HUES48 (cell line): Measurements from ENCODE around the gene GNAI2.

Experiments used
- H3K27ac ChIP-seq: one replicate; pipeline ENCODE4 v1.7.0; 2013; ENCODE audit warnings: low read depth, low read length, inconsistent platforms
- H3K27me3 ChIP-seq: 2 replicates; pipeline ENCODE4 v1.6.1; 2013; ENCODE audit warnings: mild to moderate bottlenecking, low read length; ENCODE audit not compliant: control insufficient read depth, insufficient read depth
- H3K36me3 ChIP-seq: 2 replicates; pipeline ENCODE4 v1.6.1; 2013; ENCODE audit warnings: low read length; ENCODE audit not compliant: control insufficient read depth, insufficient read depth
- H3K4me1 ChIP-seq: 2 replicates; pipeline ENCODE4 v1.6.1; 2013; ENCODE audit warnings: mild to moderate bottlenecking, low read length; ENCODE audit not compliant: control insufficient read depth, insufficient read depth
- H3K4me3 ChIP-seq: 2 replicates; pipeline ENCODE4 v1.5.1; 2013; ENCODE audit warnings: mild to moderate bottlenecking, low read depth, low read length
- H3K9ac ChIP-seq: 2 replicates; pipeline ENCODE4 v1.6.1; 2013; ENCODE audit warnings: mild to moderate bottlenecking, low read depth, low read length, moderate library complexity
- H3K9me3 ChIP-seq: 2 replicates; pipeline ENCODE4 v1.6.1; 2013; ENCODE audit warnings: low read length; ENCODE audit not compliant: control insufficient read depth, insufficient read depth

The GNAI2 gene

DNA sequence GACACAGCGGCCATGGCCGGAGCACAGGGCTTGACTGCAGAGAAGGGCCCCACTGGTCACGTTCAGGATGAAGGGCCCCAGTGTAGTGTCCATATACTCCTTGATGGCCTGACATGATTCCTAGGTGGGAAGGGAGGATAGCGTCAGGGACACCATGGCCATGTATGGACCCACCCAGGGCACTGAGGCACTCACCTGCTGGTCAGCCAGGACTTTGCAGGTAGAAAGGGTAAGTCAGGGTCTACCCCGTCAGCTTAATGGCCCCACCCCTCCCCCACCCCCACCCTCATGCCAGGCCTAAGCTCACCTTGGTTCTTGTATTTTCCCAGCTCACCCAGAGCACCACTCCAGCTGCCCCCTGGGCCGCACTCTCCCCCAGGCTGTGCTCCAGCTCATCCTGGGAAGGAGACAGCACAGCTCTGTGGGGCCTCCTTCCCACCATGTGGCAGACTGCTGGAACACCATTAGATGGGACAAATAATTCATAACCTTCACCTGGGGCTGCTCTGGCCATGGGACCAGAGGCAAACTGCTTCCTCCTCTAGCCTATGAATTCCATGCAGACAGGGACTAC is 64.8 kb downstream of the GNAI2 start:
- H3K27ac ChIP-seq = no peak overlapping the region
- H3K36me3 ChIP-seq = no peaks in the 10 kb centered on the region
- H3K4me3 ChIP-seq = no peak overlapping the region
- no peaks in the 10 kb centered on the region for H3K27me3 ChIP-seq
- H3K9me3 ChIP-seq = no peaks in the 10 kb centered on the region
- peaks cover 5% of the 10 kb centered on the region; the same call in 1 of the 2 replicates for H3K4me1 ChIP-seq
- no peak overlapping the region for H3K9ac ChIP-seq

DNA sequence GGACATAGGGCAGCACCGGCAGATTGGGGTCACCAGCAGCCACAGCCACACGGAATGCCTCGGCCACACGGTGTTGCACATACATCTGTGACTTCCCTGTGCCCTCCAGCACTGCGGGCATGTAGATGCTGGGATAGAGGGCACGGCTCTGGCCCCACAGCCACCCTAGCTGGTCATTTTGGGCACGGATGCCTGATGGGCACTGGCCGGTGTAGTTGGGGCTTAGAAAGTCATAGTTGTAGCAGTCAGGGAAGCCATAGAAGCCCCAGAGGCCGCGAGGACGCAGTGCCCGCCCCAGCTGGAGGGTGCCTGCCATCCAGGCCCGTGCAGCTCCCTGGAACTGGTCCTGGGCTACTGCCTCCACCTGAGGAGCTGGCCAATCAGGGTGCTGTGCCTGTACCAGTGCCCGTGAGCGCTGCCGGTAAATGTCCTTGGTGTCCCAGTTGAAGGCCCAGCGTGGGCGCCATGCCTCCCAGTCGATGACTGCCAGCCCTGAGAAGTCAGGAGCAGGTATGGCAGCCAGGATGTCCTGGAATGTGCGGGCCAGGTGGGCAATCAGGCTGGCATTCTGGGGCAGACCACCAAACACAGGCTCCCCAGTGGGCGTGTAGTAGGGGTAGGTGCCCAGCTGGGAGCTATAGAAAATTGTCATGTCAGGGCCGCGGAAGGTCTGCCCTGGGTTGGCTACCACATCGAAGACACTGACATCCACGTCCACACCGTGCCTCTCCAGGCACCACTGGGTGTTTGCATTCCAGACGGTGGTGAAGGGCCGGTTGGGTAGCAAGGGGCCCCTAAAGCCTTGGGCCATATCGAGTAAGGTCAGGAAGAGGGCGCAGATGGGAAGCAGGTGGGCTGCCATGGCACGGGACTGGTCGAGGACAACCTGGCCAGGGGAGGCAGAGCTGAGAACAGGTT is 66.3 kb downstream of the GNAI2 start:
- Histone ChIP-seq H3K27ac (no peak overlapping the region), H3K4me1 (peaks cover 5% of the 10 kb centered on the region; the same call in 1 of the 2 replicates), H3K27me3 (no peaks in the 10 kb centered on the region)

DNA sequence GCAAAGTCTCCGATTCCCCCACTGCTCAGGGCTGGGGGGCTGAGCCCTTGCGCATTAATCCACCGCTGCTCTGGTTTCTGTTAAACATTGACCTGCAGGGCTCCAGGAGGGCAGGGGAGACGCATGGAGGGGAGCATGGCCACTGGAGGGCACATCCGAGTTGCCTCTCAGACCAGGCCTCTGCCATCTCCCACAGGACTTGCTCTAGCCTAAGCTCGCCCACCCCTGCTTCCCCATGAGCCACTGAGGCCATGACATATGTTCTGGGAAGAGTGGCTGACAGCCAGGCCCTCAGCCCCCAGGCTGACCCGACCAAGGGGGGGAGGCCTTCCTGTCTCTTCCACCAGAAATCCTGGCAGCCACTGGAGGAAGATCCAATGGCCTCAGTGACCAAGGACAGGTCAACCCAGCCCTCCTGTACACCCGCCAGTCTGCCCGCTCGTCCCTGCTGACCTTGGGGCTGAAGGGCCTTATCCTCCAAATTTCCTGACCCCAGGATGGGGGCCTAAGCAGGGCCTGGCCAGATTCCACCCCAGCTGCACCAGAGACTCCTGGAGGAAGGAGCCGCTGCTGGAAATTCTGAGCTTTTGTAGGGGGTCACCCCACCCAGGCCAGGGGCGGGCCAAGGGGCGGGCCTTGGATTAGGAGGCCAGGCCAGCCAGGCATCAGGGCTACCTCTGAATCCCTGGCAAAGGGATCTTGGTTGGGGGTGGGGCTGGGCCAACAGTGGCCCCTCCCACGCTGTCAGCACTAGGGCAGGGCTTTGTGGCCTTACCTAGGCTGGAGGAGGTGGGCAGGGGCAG is 67.2 kb downstream of the GNAI2 start, which contains the start of gene HYAL1:
Gene HYAL1 (minus strand): TSS at position 562 of the 803 bp plus-strand sequence. CDS start 618 bp downstream, outside the sequence.
- H3K27me3 ChIP-seq = no peaks in the 10 kb centered on the region
- H3K9ac ChIP-seq = no peak within 1 kb of the TSS
- H3K9me3 ChIP-seq = peaks cover 9% of the 10 kb centered on the region
- H3K27ac ChIP-seq = peak within 1 kb of the TSS; percentile 21
- H3K4me1 ChIP-seq = peaks cover 5% of the 10 kb centered on the region; the same call in 1 of the 2 replicates
- H3K36me3 ChIP-seq = no peaks in the 10 kb centered on the region
- H3K4me3 ChIP-seq = no peak within 1 kb of the TSS

More for the DNA sequence above, 66.3 kb downstream of the GNAI2 start:
- no peak overlapping the region for H3K9ac ChIP-seq
- peaks cover 6% of the 10 kb centered on the region for H3K9me3 ChIP-seq
- no peaks in the 10 kb centered on the region for H3K36me3 ChIP-seq
- no peak overlapping the region for H3K4me3 ChIP-seq

DNA sequence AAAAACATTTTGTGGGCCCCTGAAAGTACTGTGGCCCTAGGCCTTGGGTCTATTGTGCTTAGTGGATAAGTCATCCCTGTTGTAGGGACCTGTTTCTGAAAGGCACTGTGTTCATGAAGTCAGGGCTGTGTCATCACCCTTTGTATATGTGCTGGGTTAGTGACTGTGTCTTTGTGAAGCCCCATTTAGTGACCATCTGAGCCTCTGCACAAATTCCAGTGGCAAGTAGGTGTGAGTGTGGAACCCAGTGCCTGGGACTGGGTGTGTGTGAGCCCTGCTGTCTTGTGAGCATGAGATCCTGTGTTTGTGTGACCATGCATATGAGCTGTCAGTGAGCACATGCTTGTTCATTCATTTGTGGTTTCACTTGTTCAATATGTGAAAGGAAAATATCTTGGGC is 68.6 kb downstream of the GNAI2 start:
- peaks cover 9% of the 10 kb centered on the region for H3K9me3 ChIP-seq
- peaks cover 4% of the 10 kb centered on the region; the same call in 1 of the 2 replicates for H3K4me1 ChIP-seq
- no peaks in the 10 kb centered on the region for H3K27me3 ChIP-seq
- H3K4me3 ChIP-seq = no peak overlapping the region
- no peaks in the 10 kb centered on the region for H3K36me3 ChIP-seq
- no peak overlapping the region for H3K27ac ChIP-seq
- no peak overlapping the region for H3K9ac ChIP-seq
